H9 (cell line): ENCODE results near the gene FYN. TPM values are rescaled to one million over a fixed set of nuclear protein-coding genes. Genes with fewer than 3 reads are reported as not detected.

Experiments used
- DNase-seq: peaks from one replicate; pipeline ENCODE4 v3.0.0-alpha.2; 2017
- H2AFZ ChIP-seq: one replicate; pipeline ENCODE4 v1.6.1; 2013; ENCODE audit warnings: mild to moderate bottlenecking, low read length, control low read depth, moderate library complexity
- H2AK5ac ChIP-seq: 2 replicates; pipeline ENCODE4 v1.6.1; 2013; ENCODE audit warnings: low read length, control low read depth, mixed read lengths; ENCODE audit not compliant: insufficient read length
- H2BK120ac ChIP-seq: one replicate; pipeline ENCODE4 v1.6.1; 2013; ENCODE audit warnings: low read depth, mild to moderate bottlenecking, low read length, control low read depth, inconsistent platforms; ENCODE audit not compliant: poor library complexity, severe bottlenecking
- H2BK12ac ChIP-seq: 2 replicates; pipeline ENCODE4 v1.6.1; 2013; ENCODE audit warnings: low read length, control low read depth, mixed read lengths, low read depth; ENCODE audit not compliant: insufficient read length
- H2BK15ac ChIP-seq: 2 replicates; pipeline ENCODE4 v1.6.1; 2013; ENCODE audit warnings: low read depth, low read length, control low read depth
- H2BK20ac ChIP-seq: one replicate; pipeline ENCODE4 v1.6.1; 2013; ENCODE audit warnings: low read depth, mild to moderate bottlenecking, low read length, control low read depth, inconsistent platforms; ENCODE audit not compliant: poor library complexity, severe bottlenecking
- H2BK5ac ChIP-seq: 2 replicates; pipeline ENCODE4 v1.6.1; 2013; ENCODE audit warnings: low read length, control low read depth, mixed read lengths; ENCODE audit not compliant: insufficient read length
- H3K14ac ChIP-seq: 2 replicates; pipeline ENCODE4 v1.6.1; 2013; ENCODE audit warnings: low read length, control low read depth; ENCODE audit not compliant: insufficient read depth
- H3K18ac ChIP-seq: 2 replicates; pipeline ENCODE4 v1.6.1; 2013; ENCODE audit warnings: low read depth, mild to moderate bottlenecking, mixed read lengths, low read length, control low read depth; ENCODE audit not compliant: insufficient read length
- H3K23ac ChIP-seq: 2 replicates; pipeline ENCODE4 v1.6.1; 2013; ENCODE audit warnings: low read length, control low read depth, mixed read lengths, low read depth; ENCODE audit not compliant: insufficient read length
- H3K23me2 ChIP-seq: 2 replicates; pipeline ENCODE4 v1.6.1; 2013; ENCODE audit warnings: low read depth, mild to moderate bottlenecking, mixed read lengths, low read length, control low read depth; ENCODE audit not compliant: insufficient read length, poor library complexity, severe bottlenecking
- H3K27ac ChIP-seq: 2 replicates; pipeline ENCODE4 v1.5.1; 2013; ENCODE audit warnings: low read length, control low read depth, mixed read lengths, low read depth; ENCODE audit not compliant: insufficient read length
- H3K27me3 ChIP-seq: 2 replicates; pipeline ENCODE4 v1.6.1; 2013; ENCODE audit warnings: low read length, control low read depth, inconsistent platforms; ENCODE audit not compliant: insufficient read depth
- H3K4ac ChIP-seq: 2 replicates; pipeline ENCODE4 v1.6.1; 2013; ENCODE audit warnings: low read depth, mild to moderate bottlenecking, control low read depth, inconsistent platforms, low read length, moderate library complexity
- H3K4me1 ChIP-seq: 2 replicates; pipeline ENCODE4 v1.6.1; 2013; ENCODE audit warnings: low read length, control low read depth, inconsistent platforms; ENCODE audit not compliant: insufficient read depth
- H3K4me2 ChIP-seq: 2 replicates; pipeline ENCODE4 v1.6.1; 2013; ENCODE audit warnings: low read length, control low read depth, mixed read lengths; ENCODE audit not compliant: insufficient read length, insufficient read depth
- H3K56ac ChIP-seq: 2 replicates; pipeline ENCODE4 v1.6.1; 2013; ENCODE audit warnings: low read depth, mild to moderate bottlenecking, mixed read lengths, low read length, control low read depth; ENCODE audit not compliant: insufficient read length
- H3K79me1 ChIP-seq: 2 replicates; pipeline ENCODE4 v1.6.1; 2013; ENCODE audit warnings: low read depth, mild to moderate bottlenecking, moderate library complexity, low read length, control low read depth, inconsistent platforms; ENCODE audit not compliant: insufficient read depth, poor library complexity, severe bottlenecking
- H3K79me2 ChIP-seq: 2 replicates; pipeline ENCODE4 v1.6.1; 2013; ENCODE audit warnings: low read length, control low read depth, inconsistent platforms; ENCODE audit not compliant: insufficient read depth
- H3K9ac ChIP-seq: 2 replicates; pipeline ENCODE4 v1.6.1; 2013; ENCODE audit warnings: low read length, control low read depth, mixed read lengths; ENCODE audit not compliant: insufficient read length; ENCODE audit errors: extremely low read depth
- H3K9me3 ChIP-seq: one replicate; pipeline ENCODE4 v1.6.1; 2013; ENCODE audit warnings: low read depth, low read length, inconsistent platforms; ENCODE audit not compliant: control insufficient read depth
- H3T11ph ChIP-seq: one replicate; pipeline ENCODE4 v1.6.1; 2013; ENCODE audit warnings: mild to moderate bottlenecking, low read length, control low read depth, inconsistent platforms
- H4K20me1 ChIP-seq: one replicate; pipeline ENCODE4 v1.6.1; 2013; ENCODE audit not compliant: control insufficient read depth, insufficient read length, insufficient read depth
- H4K5ac ChIP-seq: 2 replicates; pipeline ENCODE4 v1.6.1; 2013; ENCODE audit warnings: low read depth, mild to moderate bottlenecking, mixed read lengths, low read length, control low read depth; ENCODE audit not compliant: insufficient read length
- H4K8ac ChIP-seq: replicated peaks from 2 replicates; pipeline ENCODE4 v1.6.1; 2013; ENCODE audit warnings: low read length, control low read depth, mixed read lengths, low read depth; ENCODE audit not compliant: insufficient read length
- H4K91ac ChIP-seq: 2 replicates; pipeline ENCODE4 v1.6.1; 2013; ENCODE audit warnings: low read depth, mild to moderate bottlenecking, moderate library complexity, mixed read lengths, low read length, control low read depth; ENCODE audit not compliant: insufficient read length
- H3K27ac Mint-ChIP-seq, 3 experiments: 2 replicates in 2 of 3; 3 replicates in 1 of 3; pipeline ENCODE4 v1.8.0; 2020 to 2021; ENCODE audit warnings: mixed read lengths in 3 of 3, mild to moderate bottlenecking in 1 of 3, moderate library complexity in 1 of 3
- H3K27me3 Mint-ChIP-seq: 2 replicates; pipeline ENCODE4 v1.8.0; 2021; ENCODE audit warnings: low read depth, mild to moderate bottlenecking, moderate library complexity, mixed read lengths
- H3K36me3 Mint-ChIP-seq, 3 experiments: 2 replicates in 2 of 3; 3 replicates in 1 of 3; pipeline ENCODE4 v1.8.0; 2020 to 2021; ENCODE audit warnings: low read depth in 3 of 3, mixed read lengths in 3 of 3; ENCODE audit not compliant: insufficient read depth in 1 of 3
- H3K4me1 Mint-ChIP-seq, 2 experiments: 2 replicates each; pipeline ENCODE4 v1.8.0; 2020; ENCODE audit warnings: mixed read lengths in 2 of 2
- H3K4me3 Mint-ChIP-seq, 2 experiments: 2 replicates in 1 of 2; 3 replicates in 1 of 2; pipeline ENCODE4 v1.8.0; 2020 to 2021; ENCODE audit warnings: mild to moderate bottlenecking in 2 of 2, mixed read lengths in 2 of 2, moderate library complexity in 1 of 2
- H3K9me3 Mint-ChIP-seq, 2 experiments: 2 replicates in 1 of 2; 3 replicates in 1 of 2; pipeline ENCODE4 v1.8.0; 2020; ENCODE audit warnings: mild to moderate bottlenecking in 2 of 2, mixed read lengths in 2 of 2, moderate library complexity in 1 of 2
- CTCF ChIP-seq: fragments of 200-600 bp; sonication (generic); conservative IDR thresholded peaks from 3 replicates; pipeline ENCODE4 v1.8.0; 2021; ENCODE audit warnings: antibody characterized with exemption, mild to moderate bottlenecking
- WGBS: extraction: QIAGEN DNeasy Blood & Tissue Kit; methylation state at CpG from one replicate; pipeline ENCODE4 v1.1.7; 2013; ENCODE audit warnings: missing lambda C conversion rate, low lambda C conversion rate, mixed read lengths; ENCODE audit not compliant: insufficient read length; ENCODE audit errors: extremely low coverage; 5-methylcytosine and 5-hydroxymethylcytosine counted together
- total RNA-seq: library from RNA; stranded (reverse); gene quantifications from 2 replicates; pipeline ENCODE4 v1.2.1, GENCODE V29; 2021

FYN gene
- total RNA-seq, 1 experiment from 2014 or later, result 64.8 TPM

- H3K27me3 ChIP-seq, result no peaks in the 10 kb centered on the region
- no peak overlapping the region for H3K18ac ChIP-seq
- H3K79me2 ChIP-seq, result no peaks in the 10 kb centered on the region
- H2AK5ac ChIP-seq, result no peak overlapping the region
- H2BK15ac ChIP-seq, result no peak overlapping the region
- no peak overlapping the region for H4K8ac ChIP-seq
- H3K4me1 Mint-ChIP-seq, result peaks cover 34 to 52% of the 10 kb centered on the region in 2 experiments
- H2BK120ac ChIP-seq, result no peak overlapping the region
- H3K23ac ChIP-seq, result no peak overlapping the region
- H3K4ac ChIP-seq, result no peak overlapping the region
- H3K56ac ChIP-seq, result no peak overlapping the region
- H2BK20ac ChIP-seq, result no peak overlapping the region
- no peak overlapping the region for H2AFZ ChIP-seq
- no peak overlapping the region for H3K27ac ChIP-seq
- no peak overlapping the region for H4K91ac ChIP-seq
- no peak overlapping the region for H3K4me3 Mint-ChIP-seq
- no peaks in the 10 kb centered on the region for H3K79me1 ChIP-seq
- no peaks in the 10 kb centered on the region for H4K20me1 ChIP-seq
- no peaks in the 10 kb centered on the region for H3K23me2 ChIP-seq
- no peak overlapping the region for H2BK12ac ChIP-seq
- no peak overlapping the region for H3K9ac ChIP-seq
- H3K27ac Mint-ChIP-seq, result no peak overlapping the region
- DNase-seq, result no peak
- peaks cover 4% of the 10 kb centered on the region; the same call in 1 of the 2 replicates for H3K4me1 ChIP-seq
- H3K9me3 Mint-ChIP-seq, result no peaks in the 10 kb centered on the region
- peaks cover 7 to 24% (median 14%) of the 10 kb centered on the region in 3 experiments; a peak in 6 of 7 replicates for H3K36me3 Mint-ChIP-seq
- no peaks in the 10 kb centered on the region for H3K9me3 ChIP-seq
- WGBS, result no CpG with 5 or more reads among the region's 4 CpGs
- no peak overlapping the region for H3T11ph ChIP-seq
- no peak overlapping the region for H2BK5ac ChIP-seq
- H4K5ac ChIP-seq, result no peak overlapping the region
- no peak for TF ChIP-seq CTCF
- no peak overlapping the region for H3K4me2 ChIP-seq
- no peaks in the 10 kb centered on the region; the same call in 1 of the 2 replicates for H3K27me3 Mint-ChIP-seq
- no peak overlapping the region for H3K14ac ChIP-seq
Measured at GRCh38 chr6:111674413-111674812, 198.8 kb downstream of the FYN start.
